IPS-18c (cell line): ENCODE data around the gene EPX.

ENCODE experiments used
- H3K4me3 ChIP-seq: 2 replicates; pipeline ENCODE4 v1.7.0; 2013; ENCODE audit warnings: low read depth, mild to moderate bottlenecking, low read length, moderate library complexity; ENCODE audit not compliant: insufficient read depth
- H3K9me3 ChIP-seq: one replicate; pipeline ENCODE4 v1.6.1; 2013; ENCODE audit warnings: mild to moderate bottlenecking, low read length, moderate library complexity; ENCODE audit not compliant: control insufficient read depth, insufficient read depth

EPX gene

DNA sequence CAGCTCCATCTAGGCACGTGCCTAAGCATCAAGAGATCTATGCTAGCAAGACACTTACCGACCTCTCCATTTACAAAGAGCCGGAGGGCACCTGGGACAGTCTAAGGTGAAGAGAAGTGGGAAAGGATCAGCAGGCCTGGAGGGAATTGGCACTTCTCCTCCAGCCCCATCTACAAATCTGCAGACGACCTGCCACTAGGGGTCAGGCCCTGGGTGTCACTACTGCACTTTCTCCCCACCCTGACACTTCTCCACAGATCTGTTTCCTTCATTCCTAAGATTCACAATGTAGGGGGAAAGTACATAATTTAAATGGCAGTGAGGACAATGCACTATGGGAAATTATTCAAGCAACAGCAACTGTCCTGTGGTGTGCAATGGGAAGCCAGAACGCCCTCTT lies 18.4 kb downstream of the EPX start:
- no peak overlapping the region for H3K4me3 ChIP-seq

DNA sequence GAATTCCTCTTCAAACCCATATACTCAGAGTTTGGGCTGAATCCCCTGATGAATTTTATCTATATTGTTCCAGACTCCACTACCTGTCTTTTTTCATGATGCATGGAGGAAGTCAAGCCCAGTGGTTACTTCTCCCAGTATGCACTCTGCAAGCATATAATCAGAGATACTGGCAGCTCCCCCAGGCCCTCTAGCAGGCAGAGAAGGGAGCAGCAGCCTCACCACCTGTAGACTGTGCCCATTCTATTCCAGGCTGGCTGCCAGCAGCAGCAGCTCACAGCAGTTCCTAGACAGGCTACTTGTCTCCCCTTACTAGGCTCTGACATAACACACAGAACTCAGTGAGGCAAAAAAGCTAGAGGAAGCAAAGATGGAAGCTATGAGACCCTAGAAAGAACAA lies 23.2 kb downstream of the EPX start:
- Histone ChIP-seq H3K9me3 (no peaks in the 10 kb centered on the region), H3K4me3 (no peak overlapping the region)

More for the DNA sequence above, 18.4 kb downstream of the EPX start:
- H3K9me3 ChIP-seq = no peaks in the 10 kb centered on the region

GRCh38 chr17:58217766-58218165 lies 25.2 kb downstream of the EPX start:
- H3K9me3 ChIP-seq = no peaks in the 10 kb centered on the region

DNA sequence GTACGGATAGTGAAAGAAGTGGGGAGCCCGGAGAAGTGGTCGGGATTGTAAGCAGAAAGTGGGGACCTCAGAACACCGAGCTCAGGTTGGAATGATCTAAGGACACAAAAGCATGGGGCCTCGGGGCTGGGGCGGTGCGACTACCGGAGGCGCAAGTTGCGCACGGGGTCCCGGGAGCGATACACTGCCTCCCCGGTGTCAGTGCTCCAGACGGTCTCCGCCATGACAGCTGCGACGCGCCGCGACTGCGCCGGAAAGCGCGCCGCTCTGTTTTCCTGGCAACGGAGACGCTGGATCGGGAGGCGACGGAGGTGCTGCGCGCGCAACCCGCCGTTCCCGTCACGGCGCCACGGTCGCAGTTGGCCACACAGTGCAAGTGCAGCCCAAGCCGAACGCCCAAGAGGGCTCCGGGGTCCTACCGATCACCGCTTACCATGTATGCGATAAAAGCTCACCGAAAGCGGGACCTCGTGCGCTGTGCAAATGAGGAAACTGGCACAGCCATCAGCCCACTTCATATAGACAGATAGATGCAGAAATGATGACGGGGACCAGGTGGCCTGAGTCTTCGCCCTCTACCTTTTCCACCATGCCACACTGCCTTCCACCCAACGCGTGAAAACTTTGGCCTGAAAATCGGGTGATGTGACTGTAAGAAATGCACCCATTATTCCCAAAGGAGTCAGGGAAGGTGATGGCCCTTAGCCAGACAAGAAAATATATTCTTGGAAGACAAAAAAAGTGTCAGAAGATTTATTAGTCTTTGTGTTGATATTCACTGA lies 26.7 kb downstream of the EPX start, which contains the start of gene MKS1:
TSS of gene MKS1 (minus strand) at position 249 of the 782 bp plus-strand sequence. CDS start at position 224, 25 bp downstream.
- Histone ChIP-seq H3K9me3 (no peaks in the 10 kb centered on the region), H3K4me3 (peak within 1 kb of the TSS; percentile 82)

More at GRCh38 chr17:58217766-58218165, 25.2 kb downstream of the EPX start:
- no peak overlapping the region for H3K4me3 ChIP-seq

GRCh38 chr17:58219789-58220183 lies 27.3 kb downstream of the EPX start:
- H3K9me3 ChIP-seq = no peaks in the 10 kb centered on the region
- peak overlapping the region; percentile 82; the same call in 1 of the 2 replicates for H3K4me3 ChIP-seq

DNA sequence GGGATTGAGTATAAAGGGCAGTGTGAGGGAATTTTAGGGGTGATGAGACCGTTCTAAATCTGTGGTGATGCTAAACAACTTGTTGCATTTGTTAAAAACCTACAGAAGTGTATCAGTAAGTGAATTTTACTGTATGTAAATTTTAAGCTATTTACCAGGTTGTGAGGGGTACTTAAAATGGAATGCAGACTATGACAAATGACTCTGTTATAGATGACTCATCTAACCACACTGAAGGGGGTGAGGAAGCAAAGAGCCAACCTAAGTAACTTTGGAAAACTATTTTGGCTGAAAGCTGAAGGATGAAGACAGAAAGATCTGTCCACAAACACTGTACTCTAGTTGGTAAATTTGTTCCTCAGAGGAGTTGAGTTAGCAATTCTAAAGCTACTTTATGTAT lies 31.8 kb downstream of the EPX start:
- no peaks in the 10 kb centered on the region for H3K9me3 ChIP-seq
- no peak overlapping the region for H3K4me3 ChIP-seq

DNA sequence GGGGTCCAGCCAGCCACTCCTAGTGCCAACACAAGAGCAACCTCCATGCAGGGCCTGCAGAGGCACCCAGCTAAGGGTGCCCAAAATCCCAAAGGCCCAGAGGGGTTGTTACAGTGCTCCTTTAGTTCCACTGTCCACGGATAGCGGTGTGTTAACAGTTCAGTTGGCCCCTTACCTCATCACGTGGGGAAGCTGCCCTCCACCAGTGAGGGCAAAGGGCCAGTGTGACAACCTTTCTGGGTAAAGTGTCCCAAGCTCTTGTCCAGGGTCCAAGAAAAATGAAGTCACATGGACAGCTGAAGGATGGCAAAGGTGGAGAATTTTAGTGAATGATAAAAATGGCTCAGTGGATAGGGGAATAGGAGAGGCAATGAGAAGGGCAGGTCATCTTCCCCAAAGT lies 35.2 kb downstream of the EPX start:
- Histone ChIP-seq H3K4me3 (no peak overlapping the region), H3K9me3 (no peaks in the 10 kb centered on the region)

- H3K9me3 ChIP-seq = no peaks in the 10 kb centered on the region
- no peak overlapping the region for H3K4me3 ChIP-seq
These were observed 36.2 kb downstream of the EPX start for GRCh38 chr17:58228679-58229078.

GRCh38 chr17:58229384-58229783 lies 36.9 kb downstream of the EPX start:
- H3K4me3 ChIP-seq = no peak overlapping the region

DNA sequence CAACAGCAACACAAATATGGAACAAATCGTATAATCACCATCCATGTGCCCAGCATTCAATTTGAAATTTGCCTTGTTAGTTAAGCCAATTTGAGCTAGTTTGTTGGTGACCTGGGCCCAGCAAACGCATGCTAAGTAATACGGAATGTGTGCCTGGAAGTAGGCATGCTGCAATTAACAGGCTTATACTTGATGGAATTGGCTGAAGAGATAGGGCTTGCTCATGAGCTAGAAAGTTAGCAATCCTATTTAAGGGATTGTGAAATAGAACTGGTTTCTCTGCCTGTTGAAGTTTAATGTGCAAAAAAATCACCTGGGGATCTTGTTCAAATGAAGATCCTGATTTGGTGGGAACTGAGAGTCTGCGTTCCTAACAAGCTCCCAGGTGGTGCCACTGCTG lies 37.4 kb downstream of the EPX start:
- H3K4me3 ChIP-seq = no peak overlapping the region
- no peaks in the 10 kb centered on the region for H3K9me3 ChIP-seq

More at GRCh38 chr17:58229384-58229783, 36.9 kb downstream of the EPX start:
- H3K9me3 ChIP-seq = no peaks in the 10 kb centered on the region

GRCh38 chr17:58231641-58232040 lies 39.1 kb downstream of the EPX start:
- H3K4me3 ChIP-seq = no peak overlapping the region
- H3K9me3 ChIP-seq = no peaks in the 10 kb centered on the region

DNA sequence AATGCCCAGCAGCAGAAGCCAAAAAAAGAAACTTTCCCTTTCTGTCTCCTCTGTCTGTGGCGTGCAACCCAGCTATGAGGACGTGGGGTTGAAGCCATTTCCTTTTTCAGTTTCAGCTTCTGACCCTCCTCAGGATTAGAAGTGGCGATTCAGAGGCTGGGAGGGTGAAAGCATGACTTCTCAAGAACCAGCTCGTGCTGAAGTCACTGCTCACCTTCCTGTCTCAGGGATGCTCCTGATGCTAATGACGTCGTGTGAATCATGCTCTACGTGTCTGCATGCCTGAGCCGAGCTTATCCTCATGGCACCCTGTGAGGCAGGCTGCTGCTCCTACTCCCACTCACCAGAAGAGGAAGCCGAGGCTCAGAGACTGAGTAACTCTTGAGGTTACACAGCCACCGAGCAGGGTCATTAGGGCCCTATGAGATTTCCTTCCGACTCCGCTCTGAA lies 40.2 kb downstream of the EPX start:
- Histone ChIP-seq H3K4me3 (no peak overlapping the region), H3K9me3 (no peaks in the 10 kb centered on the region)

DNA sequence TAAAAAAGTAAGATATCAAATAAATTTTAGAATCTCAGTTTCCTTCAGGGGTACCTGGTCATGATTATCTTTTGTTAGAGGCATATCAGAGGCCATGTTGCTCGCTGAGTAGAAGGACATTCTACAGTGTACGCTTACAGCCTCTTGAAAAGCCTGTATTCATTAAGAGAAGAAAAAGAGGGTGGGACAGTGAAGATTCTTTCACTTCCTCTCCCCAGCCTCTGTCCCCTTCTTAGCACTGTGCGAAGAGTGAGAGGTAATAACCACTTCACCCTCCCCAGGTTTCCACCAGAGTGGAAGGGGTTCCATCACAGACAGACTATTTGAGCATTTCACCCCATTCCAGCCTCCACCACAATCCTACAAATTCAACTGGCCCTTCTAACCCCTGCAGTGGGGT lies 41.0 kb downstream of the EPX start:
- Histone ChIP-seq H3K4me3 (no peak overlapping the region), H3K9me3 (no peaks in the 10 kb centered on the region)

GRCh38 chr17:58234512-58234911 lies 42.0 kb downstream of the EPX start:
- Histone ChIP-seq H3K4me3 (no peak overlapping the region), H3K9me3 (no peaks in the 10 kb centered on the region)

DNA sequence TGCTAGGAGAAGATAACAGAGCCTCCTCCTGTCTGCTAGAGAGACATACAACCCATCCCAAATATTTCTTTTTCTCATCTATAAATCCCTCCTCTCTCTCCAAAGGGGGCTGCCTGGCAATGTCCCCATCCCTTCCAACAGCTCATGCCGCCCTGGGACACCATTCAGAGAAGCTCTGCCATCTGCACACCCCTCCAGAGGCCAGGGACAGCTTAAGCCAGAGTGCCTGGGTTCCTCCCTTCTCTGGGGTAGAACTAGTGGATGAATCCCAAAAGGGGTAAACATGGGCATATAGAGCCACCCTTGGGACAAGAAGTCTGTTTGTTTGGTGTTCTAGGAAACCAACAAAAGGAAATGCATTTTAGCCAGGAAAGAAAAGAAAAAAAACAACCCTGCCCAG lies 43.3 kb downstream of the EPX start:
- Histone ChIP-seq H3K4me3 (no peak overlapping the region), H3K9me3 (no peaks in the 10 kb centered on the region)

GRCh38 chr17:58236394-58236793 lies 43.9 kb downstream of the EPX start:
- H3K9me3 ChIP-seq = no peaks in the 10 kb centered on the region
- no peak overlapping the region for H3K4me3 ChIP-seq

GRCh38 chr17:58238147-58238634 lies 45.7 kb downstream of the EPX start, which contains the start of gene LPO:
Gene LPO, plus strand, starts transcription at chr17:58238584. Its CDS starts 4,396 bp downstream, at chr17:58242980.
- no peaks in the 10 kb centered on the region for H3K9me3 ChIP-seq

DNA sequence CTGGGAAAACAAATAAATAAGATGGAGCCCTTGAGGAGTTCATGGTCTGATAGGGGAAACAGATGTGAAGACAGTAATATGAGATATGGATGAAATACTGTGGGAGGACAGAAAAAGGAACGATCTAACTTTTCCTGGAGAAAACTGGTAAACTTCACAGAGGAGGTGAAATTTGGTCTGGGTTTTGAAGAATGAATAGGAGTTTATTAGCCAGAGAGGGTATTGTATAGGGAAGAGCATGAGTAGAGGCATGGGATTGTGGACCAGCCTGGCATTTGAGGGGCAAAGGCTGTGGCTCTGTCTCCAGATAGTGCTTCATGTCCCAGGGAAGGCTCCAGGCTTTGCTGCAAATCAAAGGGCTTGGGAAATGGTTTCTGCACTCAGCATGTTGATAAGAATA lies 47.5 kb downstream of the EPX start:
- Histone ChIP-seq H3K9me3 (peaks cover 4% of the 10 kb centered on the region), H3K4me3 (no peak overlapping the region)

More at GRCh38 chr17:58238147-58238634, 45.7 kb downstream of the EPX start, which contains the start of gene LPO:
- H3K4me3 ChIP-seq = no peak within 1 kb of the TSS
